Urinary bladder (tissue), 4 donors: ENCODE measurements around the gene SLC25A29. TPM values are rescaled to one million over a fixed set of nuclear protein-coding genes. Genes with fewer than 3 reads are reported as not detected.
A peak's percentile ranks its signal among the peaks of the same experiment; 100 is the strongest.

Experiments used
- DNase-seq: peaks from one replicate; pipeline ENCODE4 v3.0.0-alpha.2; 2015; ENCODE audit errors: extremely low spot score
- H3K27ac ChIP-seq: one replicate; pipeline ENCODE4 v1.5.1; 2013; ENCODE audit warnings: low read depth, mild to moderate bottlenecking, moderate library complexity
- H3K36me3 ChIP-seq: one replicate; pipeline ENCODE4 v1.6.1; 2013; ENCODE audit warnings: mild to moderate bottlenecking, moderate library complexity; ENCODE audit not compliant: insufficient read depth
- H3K4me1 ChIP-seq: one replicate; pipeline ENCODE4 v1.6.1; 2013; ENCODE audit warnings: mild to moderate bottlenecking, moderate library complexity; ENCODE audit not compliant: insufficient read depth
- H3K4me3 ChIP-seq: one replicate; pipeline ENCODE4 v1.5.1; 2013; ENCODE audit warnings: low read depth, low read length
- WGBS: extraction: QIAGEN DNeasy Blood & Tissue Kit; methylation state at CpG from one replicate; pipeline ENCODE4 v1.1.7; 2013; 5-methylcytosine and 5-hydroxymethylcytosine counted together
- polyA plus RNA-seq: library from polyadenylated mRNA; stranded (reverse); fragments of 200-250 nt; gene quantifications from one replicate; pipeline ENCODE4 v1.2.3, GENCODE V29; 2013
- total RNA-seq: library from RNA; depleted of rRNA; stranded (reverse); fragments of >200 nt; gene quantifications from one replicate; pipeline ENCODE4 v1.2.3, GENCODE V29; 2014
- donor health status: healthy with polysubstance abuse.
- donor health status: healthy.

Gene SLC25A29
- total and polyA plus RNA-seq, 2 donors: 14.6 to 34.3 TPM

GRCh38 chr14:100325231-100325632 is 19.0 kb upstream of the SLC25A29 start:
- H3K27ac ChIP-seq: no peak overlapping the region
- no peak for DNase-seq
- H3K4me1 ChIP-seq: no peaks in the 10 kb centered on the region
- H3K36me3 ChIP-seq: no peaks in the 10 kb centered on the region
- 83% methylated on average over 17 of the region's 17 CpGs for WGBS
- no peak overlapping the region for H3K4me3 ChIP-seq

GRCh38 chr14:100323942-100324307 is 17.7 kb upstream of the SLC25A29 start:
- Histone ChIP-seq H3K4me3 (no peak overlapping the region), H3K27ac (no peak overlapping the region), H3K36me3 (no peaks in the 10 kb centered on the region), H3K4me1 (no peaks in the 10 kb centered on the region)
- 87% methylated on average over 8 of the region's 8 CpGs for WGBS
- DNase-seq: no peak

- H3K36me3 ChIP-seq: no peaks in the 10 kb centered on the region
- DNase-seq: no peak
- WGBS: 89% methylated on average over 16 of the region's 16 CpGs
- H3K4me1 ChIP-seq: no peaks in the 10 kb centered on the region
- H3K4me3 ChIP-seq: no peak within 1 kb of the TSS
- H3K27ac ChIP-seq: no peak within 1 kb of the TSS
These were observed 17.1 kb upstream of the SLC25A29 start, which contains the start of gene SLC25A47 for GRCh38 chr14:100323121-100323941. TSS of gene SLC25A47 (plus strand) at chr14:100323339. CDS start at chr14:100323415, 76 bp downstream.

- H3K27ac ChIP-seq: no peak overlapping the region
- 89% methylated on average over 15 of the region's 15 CpGs for WGBS
- no peaks in the 10 kb centered on the region for H3K36me3 ChIP-seq
- no peak overlapping the region for H3K4me3 ChIP-seq
- H3K4me1 ChIP-seq: no peaks in the 10 kb centered on the region
- no peak for DNase-seq
These were observed 16.1 kb upstream of the SLC25A29 start for GRCh38 chr14:100322138-100322957.

- WGBS: 75% methylated on average over 9 of the region's 9 CpGs
- H3K4me3 ChIP-seq: no peak overlapping the region
- no peak for DNase-seq
- H3K27ac ChIP-seq: no peak overlapping the region
- H3K36me3 ChIP-seq: no peaks in the 10 kb centered on the region
- H3K4me1 ChIP-seq: no peaks in the 10 kb centered on the region
These were observed 15.4 kb upstream of the SLC25A29 start for GRCh38 chr14:100321473-100322137.

GRCh38 chr14:100320157-100320856 is 14.1 kb upstream of the SLC25A29 start:
- 93% methylated on average over 12 of the region's 12 CpGs for WGBS

GRCh38 chr14:100317912-100318808 is 11.9 kb upstream of the SLC25A29 start:
- WGBS: 30% methylated on average over 40 of the region's 40 CpGs
- Histone ChIP-seq H3K27ac (no peak overlapping the region), H3K36me3 (no peaks in the 10 kb centered on the region), H3K4me3 (peak overlapping the region; percentile 32), H3K4me1 (no peaks in the 10 kb centered on the region)
- no peak for DNase-seq

More at GRCh38 chr14:100320157-100320856, 14.1 kb upstream of the SLC25A29 start:
- Histone ChIP-seq H3K36me3 (no peaks in the 10 kb centered on the region), H3K27ac (no peak overlapping the region), H3K4me1 (no peaks in the 10 kb centered on the region), H3K4me3 (no peak overlapping the region)
- no peak for DNase-seq

GRCh38 chr14:100317389-100317788 is 11.1 kb upstream of the SLC25A29 start:
- DNase-seq: no peak
- Histone ChIP-seq H3K4me3 (no peak overlapping the region), H3K36me3 (no peaks in the 10 kb centered on the region), H3K4me1 (no peaks in the 10 kb centered on the region), H3K27ac (no peak overlapping the region)
- WGBS: 89% methylated on average over 6 of the region's 6 CpGs

- H3K4me3 ChIP-seq: no peak overlapping the region
- no peak for DNase-seq
- no peak overlapping the region for H3K27ac ChIP-seq
- no peaks in the 10 kb centered on the region for H3K36me3 ChIP-seq
- 87% methylated on average over 6 of the region's 6 CpGs for WGBS
- H3K4me1 ChIP-seq: no peaks in the 10 kb centered on the region
These were observed 8.5 kb upstream of the SLC25A29 start for GRCh38 chr14:100314724-100315123.

- no peaks in the 10 kb centered on the region for H3K4me1 ChIP-seq
- no peak overlapping the region for H3K27ac ChIP-seq
- no peak for DNase-seq
- no peaks in the 10 kb centered on the region for H3K36me3 ChIP-seq
- 80% methylated on average over 26 of the region's 26 CpGs for WGBS
- no peak overlapping the region for H3K4me3 ChIP-seq
These were observed 7.4 kb upstream of the SLC25A29 start for GRCh38 chr14:100313464-100314230.

- Histone ChIP-seq H3K27ac (no peak overlapping the region), H3K4me1 (no peaks in the 10 kb centered on the region), H3K4me3 (no peak overlapping the region), H3K36me3 (no peaks in the 10 kb centered on the region)
- DNase-seq: no peak
- 56% methylated on average over 10 of the region's 10 CpGs for WGBS
These were observed 6.7 kb upstream of the SLC25A29 start for GRCh38 chr14:100312877-100313400.
